ENCODE results near the gene KIAA1217.

The KIAA1217 gene

DNA sequence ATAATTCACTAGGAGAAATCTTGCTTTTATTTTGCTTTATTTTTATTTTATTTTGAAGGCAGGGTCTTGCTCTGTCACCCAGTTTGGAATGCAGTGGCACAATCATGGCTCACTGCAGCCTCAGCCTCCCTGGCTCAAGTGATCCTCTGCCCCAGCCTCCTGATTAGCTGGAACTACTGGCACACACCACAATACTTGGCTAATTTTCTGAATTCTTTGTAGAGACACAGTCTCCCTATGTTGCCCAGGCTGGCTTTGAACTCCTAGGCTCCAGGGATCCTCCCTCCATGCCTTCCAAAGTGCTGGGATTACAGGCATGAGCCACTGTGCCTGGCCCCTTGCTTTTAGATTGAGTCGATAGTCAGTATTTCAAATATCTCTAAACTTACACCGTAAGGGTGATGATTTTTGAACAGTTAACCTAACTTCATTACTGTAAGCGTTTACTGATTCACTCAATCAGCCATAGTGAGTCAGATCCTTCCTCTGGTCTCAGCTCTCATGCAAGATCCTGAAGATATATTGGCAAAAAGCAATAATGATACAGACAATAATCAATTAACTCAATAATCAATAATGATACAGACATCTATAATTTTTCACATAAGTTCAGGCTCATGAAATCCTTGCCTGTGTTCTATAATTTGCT, 239.5 kb downstream of the KIAA1217 start:
- DNase-seq, result no peak

GRCh38 chr10:24449321-24449740, 240.4 kb downstream of the KIAA1217 start:
- DNase-seq, result no peak

DNA sequence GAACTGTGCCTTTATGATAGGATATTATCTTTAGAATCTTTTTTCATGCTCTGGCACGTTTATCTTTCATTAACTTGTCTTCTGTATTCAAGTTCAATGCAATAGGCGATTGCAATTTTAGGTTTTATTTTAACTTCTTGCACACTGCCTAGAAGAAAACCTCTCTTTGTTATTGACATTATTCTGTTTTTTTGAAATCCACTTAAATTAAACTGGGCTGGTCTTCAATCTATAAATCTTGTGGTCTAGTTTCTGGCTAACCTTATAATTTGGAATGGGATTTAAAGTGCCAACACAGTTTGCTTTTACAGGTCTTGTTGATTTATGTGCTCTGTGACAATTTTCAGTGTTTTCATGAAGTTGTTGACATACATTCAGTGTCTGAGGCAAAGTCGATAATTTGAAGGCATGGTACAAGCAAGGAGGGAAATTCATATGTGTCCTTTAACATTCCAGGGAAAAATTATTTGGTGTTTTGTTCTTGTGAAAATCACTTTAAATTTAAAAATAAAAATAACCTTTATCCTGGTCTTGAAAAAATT, 240.9 kb downstream of the KIAA1217 start:
- DNase-seq, result no peak

DNA sequence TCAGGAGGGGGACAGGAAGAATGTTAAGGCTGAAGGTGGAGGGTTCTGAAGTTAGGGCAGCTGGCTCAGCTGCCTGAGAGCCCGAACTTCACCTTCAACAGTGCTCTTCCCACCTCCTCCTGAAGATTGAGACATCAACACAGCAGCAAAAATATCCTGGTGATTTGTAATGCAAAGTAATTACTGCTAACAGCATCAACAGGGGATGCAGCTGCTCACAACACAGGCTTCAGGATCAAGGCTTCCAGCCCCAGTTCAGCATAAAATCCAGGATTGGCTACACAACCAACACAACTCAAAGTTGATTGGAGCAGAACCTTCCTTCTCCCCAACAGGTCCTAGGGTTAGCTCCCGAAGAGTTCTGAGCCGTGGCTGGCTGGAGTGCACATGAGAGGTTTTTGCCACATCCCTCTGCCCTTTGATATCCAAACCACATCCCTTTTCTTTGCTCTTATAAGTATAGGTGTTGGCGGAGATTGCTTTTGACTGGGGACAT, 242.4 kb downstream of the KIAA1217 start:
- no peak for DNase-seq

GRCh38 chr10:24452030-24452429, 243.1 kb downstream of the KIAA1217 start:
- peak in 1 of 2 experiments; percentile 36 for DNase-seq

DNA sequence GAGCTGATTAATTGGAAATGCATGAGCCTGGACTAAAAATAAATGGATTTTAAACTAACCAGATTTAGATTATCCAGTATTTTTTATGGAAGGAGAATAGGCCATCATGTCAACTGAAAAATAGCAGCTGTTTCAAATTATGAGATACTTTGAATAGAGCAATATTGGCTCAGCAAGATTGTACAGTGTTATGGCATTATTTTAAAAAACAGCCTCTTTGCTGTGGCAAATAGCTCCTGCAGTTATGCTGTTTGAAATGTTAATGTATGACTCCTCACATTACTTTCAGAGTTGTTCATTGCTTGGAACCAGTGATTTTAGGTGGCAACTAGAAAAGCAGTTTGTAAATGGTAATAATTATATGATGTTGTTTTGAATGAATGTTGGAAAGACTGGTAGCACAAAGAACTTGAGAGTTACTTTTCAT, 244.5 kb downstream of the KIAA1217 start:
- DNase-seq, result no peak

GRCh38 chr10:24453973-24454372, 245.0 kb downstream of the KIAA1217 start:
- no peak for DNase-seq

DNA sequence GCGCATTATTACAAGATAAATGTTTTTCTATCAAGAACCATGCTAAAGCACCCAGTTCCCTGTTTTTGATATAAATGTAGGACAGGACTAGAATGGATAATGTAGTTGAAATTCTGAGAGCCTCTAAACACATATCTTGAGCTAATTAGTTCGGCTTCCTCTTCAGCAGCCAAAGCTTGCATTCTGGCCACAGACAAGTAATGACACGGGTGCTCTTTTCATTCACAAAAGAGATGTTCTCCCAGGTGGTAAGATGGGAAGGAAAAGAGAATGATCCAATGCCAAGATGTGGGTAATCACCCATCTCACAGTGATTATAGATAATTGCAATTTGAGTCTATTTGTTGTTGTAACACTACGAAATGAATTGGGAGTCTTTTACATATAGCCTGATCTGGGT, 246.5 kb downstream of the KIAA1217 start:
- DNase-seq, result no peak

DNA sequence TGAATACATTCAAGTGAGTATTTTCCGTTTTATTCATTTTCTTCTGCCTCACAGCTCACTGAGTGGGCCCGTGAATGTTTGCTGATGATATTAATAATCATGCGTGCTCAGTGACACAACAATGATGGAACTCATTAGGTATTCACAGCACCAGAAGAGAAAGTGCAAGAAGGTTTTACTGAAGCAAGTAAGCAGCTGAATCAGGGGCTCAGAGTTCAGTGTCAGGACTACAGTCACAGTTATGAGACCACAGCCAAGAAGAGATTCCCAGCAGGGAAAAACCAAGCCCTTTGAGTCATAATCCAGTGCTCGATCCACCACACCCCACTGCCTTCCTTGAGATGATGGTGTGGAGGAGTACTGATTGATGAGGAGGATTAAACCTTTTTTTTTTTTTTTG, 247.4 kb downstream of the KIAA1217 start:
- no peak for DNase-seq

GRCh38 chr10:24457661-24458318, 248.9 kb downstream of the KIAA1217 start:
- peak in 1 of 2 experiments; percentile 18 for DNase-seq

GRCh38 chr10:24459836-24460235, 250.9 kb downstream of the KIAA1217 start:
- DNase-seq, result no peak

DNA sequence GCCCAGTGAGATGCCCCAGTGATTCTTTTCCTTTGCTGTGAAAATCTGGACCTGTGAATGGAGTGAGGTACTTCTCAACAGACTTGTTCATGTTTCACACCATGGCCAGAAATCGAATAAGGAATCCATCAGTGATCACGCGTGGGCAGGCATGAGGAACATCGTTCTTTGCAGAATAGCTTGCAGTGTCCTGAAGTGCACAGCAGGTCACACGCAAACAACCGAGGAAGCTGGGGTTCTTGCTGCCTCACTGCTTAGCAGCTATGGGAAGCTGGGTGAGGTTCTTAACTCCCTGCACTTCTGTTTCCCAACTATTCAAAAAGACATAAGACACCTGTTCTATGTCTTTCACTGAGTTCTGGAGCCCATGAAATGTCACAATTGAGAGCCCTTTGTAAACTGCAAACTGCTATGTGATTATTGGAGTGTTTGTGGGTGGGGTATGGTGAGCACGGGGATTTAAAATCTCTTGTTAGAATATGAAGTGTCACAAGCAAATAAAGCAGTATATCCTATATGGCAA, 253.4 kb downstream of the KIAA1217 start:
- DNase-seq, result no peak

DNA sequence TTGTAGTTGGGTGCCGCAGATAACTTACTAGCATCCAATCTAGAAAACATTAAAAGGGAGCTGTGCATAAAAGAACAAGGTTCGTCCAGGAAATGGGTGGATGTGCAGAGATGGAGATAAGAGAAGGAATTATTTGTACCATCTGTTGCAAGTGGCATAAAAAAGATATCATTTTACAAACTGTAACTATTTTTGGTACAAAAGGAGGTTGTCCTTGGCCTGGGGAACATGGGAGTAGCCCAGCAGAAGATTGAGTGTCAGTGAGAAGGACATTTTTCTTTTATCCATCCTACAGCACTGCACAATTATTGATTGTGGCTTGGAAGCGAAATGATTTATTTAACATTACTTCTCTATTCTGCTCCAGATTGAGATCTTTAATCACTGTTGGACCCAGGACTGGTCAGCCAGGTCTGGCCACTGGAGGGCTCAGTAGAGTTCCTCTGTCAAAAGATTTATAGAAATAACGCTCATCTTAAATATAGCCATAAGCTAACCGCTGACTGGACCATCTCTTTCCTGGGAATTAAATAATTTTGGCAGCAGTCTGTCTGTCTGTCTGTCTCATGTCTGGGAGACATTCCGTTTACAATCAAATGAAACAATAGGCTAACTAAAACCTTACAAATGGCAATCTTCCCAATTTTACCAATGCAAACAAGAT, 254.1 kb downstream of the KIAA1217 start:
- DNase-seq, result no peak

- no peak for DNase-seq
Observed at GRCh38 chr10:24463611-24464426, 254.9 kb downstream of the KIAA1217 start.

GRCh38 chr10:24465124-24465874, 256.4 kb downstream of the KIAA1217 start:
- DNase-seq, result no peak

- peak; percentile 54 to 61 for DNase-seq
Observed at GRCh38 chr10:24465891-24466818, 257.2 kb downstream of the KIAA1217 start.

DNA sequence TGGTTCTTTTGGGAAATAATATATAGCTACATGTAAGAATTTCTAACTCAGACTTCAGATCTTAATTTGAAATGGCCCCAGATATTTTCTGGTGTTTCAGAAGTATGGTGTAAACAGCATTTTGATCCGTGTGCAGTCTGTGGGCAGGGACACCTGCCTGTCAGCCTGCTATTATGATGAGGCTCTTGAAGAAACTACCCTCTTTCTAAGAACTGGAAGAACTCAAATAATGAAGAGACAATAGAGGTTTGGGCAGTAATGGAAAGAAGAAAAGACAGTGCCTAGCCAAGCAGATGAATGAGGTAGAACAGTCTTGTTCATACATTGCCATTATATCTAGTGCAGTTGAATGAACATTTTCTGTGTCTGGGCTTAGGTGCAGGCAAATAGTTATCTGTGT, 258.2 kb downstream of the KIAA1217 start:
- DNase-seq, result no peak

GRCh38 chr10:24467605-24468004, 258.7 kb downstream of the KIAA1217 start:
- no peak for DNase-seq

DNA sequence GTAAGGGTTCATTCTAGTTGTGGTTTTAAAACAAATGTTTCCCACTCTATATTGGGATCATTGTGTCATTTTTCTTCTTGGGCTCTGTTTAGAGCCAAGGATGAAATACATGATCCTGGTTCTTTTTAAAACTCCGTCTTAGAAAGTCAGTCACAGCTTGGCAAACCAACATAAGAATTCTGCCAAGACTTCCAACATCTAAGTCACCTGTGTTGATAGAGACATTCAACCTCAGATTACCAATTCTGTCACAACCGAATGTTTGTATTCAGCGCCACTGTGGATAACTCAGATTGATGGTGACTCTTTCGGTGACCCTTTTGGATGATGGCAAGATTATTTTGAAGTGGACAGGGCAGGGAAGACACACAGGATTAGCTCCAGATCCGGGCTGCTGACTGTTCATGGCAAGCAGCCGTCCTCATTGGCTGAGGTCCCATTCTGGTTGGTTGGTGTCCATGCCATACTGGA, 259.4 kb downstream of the KIAA1217 start:
- no peak for DNase-seq

DNA sequence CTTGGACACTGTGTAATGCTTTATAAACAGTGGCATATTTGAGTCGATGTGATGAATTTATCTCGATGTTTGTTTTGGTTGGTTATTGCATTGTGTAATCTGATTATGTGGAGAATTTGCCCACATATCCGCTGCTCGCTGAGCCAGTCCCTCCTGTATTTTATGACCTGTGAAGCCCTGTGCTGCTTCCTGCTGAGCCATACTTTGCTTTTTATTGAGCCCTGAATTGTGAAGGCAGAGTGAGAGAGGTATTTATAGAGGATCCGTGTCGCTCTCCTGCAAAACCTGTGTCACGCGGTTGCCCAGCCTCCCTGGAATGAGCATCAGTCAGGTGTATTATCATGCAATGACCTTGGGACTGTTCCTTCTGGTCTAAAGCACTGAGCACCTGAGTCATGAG, 261.1 kb downstream of the KIAA1217 start:
- DNase-seq, result no peak
